H1 (cell line): ENCODE results near the gene FADS6. TPM values are rescaled to one million over a fixed set of nuclear protein-coding genes. Genes with fewer than 3 reads are reported as not detected.
A peak's percentile ranks its signal among the peaks of the same experiment; 100 is the strongest.

ENCODE experiments used
- CTCF ChIA-PET: fragments of 300-600 bp; sonication (Branson Sonifier 250); formaldehyde crosslinking; loops from one replicate; lab custom pipeline; 2021; ENCODE audit not compliant: partially characterized antibody; lab: Charles Lee
- POLR2A ChIA-PET: fragments of 300-600 bp; sonication (Branson Sonifier 250); formaldehyde crosslinking; loops from one replicate; lab custom pipeline; 2021; ENCODE audit warnings: inconsistent platforms; ENCODE audit not compliant: partially characterized antibody; lab: Charles Lee
- DNase-seq, 2 experiments: peaks; one replicate each; pipeline versions ENCODE4 v3.0.0 to v3.0.0-alpha.2; 2010 to 2022; ENCODE audit warnings: low spot score in 2 of 2, low read depth in 1 of 2, mixed read lengths in 1 of 2
- FAIRE-seq: peaks from 2 replicates; lab custom pipeline; 2011; peaks lifted over from hg19 to GRCh38; lab: Jason Lieb, UNC
- H2AFZ ChIP-seq: 2 replicates; pipeline ENCODE4 v1.8.1; 2012; ENCODE audit warnings: low read length, inconsistent platforms
- H2AK5ac ChIP-seq: 2 replicates; pipeline ENCODE4 v1.6.1; 2013; ENCODE audit warnings: low read depth, low read length
- H2BK120ac ChIP-seq: replicated peaks from 2 replicates; pipeline ENCODE3; 2013; ENCODE audit warnings: low read depth, low read length, inconsistent platforms
- H2BK12ac ChIP-seq: 2 replicates; pipeline ENCODE4 v1.6.1; 2013; ENCODE audit warnings: low read depth, low read length
- H2BK15ac ChIP-seq: 2 replicates; pipeline ENCODE4 v1.6.1; 2013; ENCODE audit warnings: low read length
- H2BK20ac ChIP-seq: 2 replicates; pipeline ENCODE4 v1.6.1; 2013; ENCODE audit warnings: low read length
- H2BK5ac ChIP-seq: 2 replicates; pipeline ENCODE4 v1.6.1; 2013; ENCODE audit warnings: low read depth, low read length
- H3K14ac ChIP-seq: 2 replicates; pipeline ENCODE4 v1.6.1; 2013; ENCODE audit warnings: inconsistent platforms; ENCODE audit not compliant: insufficient read length
- H3K18ac ChIP-seq: 2 replicates; pipeline ENCODE4 v1.6.1; 2013; ENCODE audit warnings: low read length; ENCODE audit errors: extremely low read depth
- H3K23ac ChIP-seq: 2 replicates; pipeline ENCODE4 v1.6.1; 2013; ENCODE audit warnings: inconsistent platforms; ENCODE audit not compliant: insufficient read length
- H3K23me2 ChIP-seq: 2 replicates; pipeline ENCODE4 v1.6.1; 2013; ENCODE audit warnings: low read depth, low read length
- H3K27ac ChIP-seq: 2 replicates; pipeline ENCODE4 v1.6.1; 2011; ENCODE audit warnings: low read depth, low read length, inconsistent platforms
- H3K27me3 ChIP-seq, 4 experiments: replicated peaks in 1 of 4; 1 replicate in 1 of 4; 2 replicates in 3 of 4; pipeline versions ENCODE4 v1.6.1 to v1.8.1; 2011 to 2013; ENCODE audit warnings: low read length in 3 of 4, mild to moderate bottlenecking in 3 of 4, inconsistent platforms in 2 of 4, mixed read lengths in 2 of 4, moderate library complexity in 1 of 4; ENCODE audit not compliant: control insufficient read depth in 3 of 4, insufficient read depth in 3 of 4; ENCODE audit errors: extremely low read depth in 1 of 4
- H3K36me3 ChIP-seq, 4 experiments: 2 replicates each; pipeline versions ENCODE4 v1.6.1 to v1.8.1; 2011 to 2013; ENCODE audit warnings: mild to moderate bottlenecking in 4 of 4, low read length in 3 of 4, moderate library complexity in 2 of 4, control low read depth in 1 of 4, inconsistent platforms in 1 of 4; ENCODE audit not compliant: insufficient read depth in 4 of 4, control insufficient read depth in 2 of 4
- H3K4ac ChIP-seq: replicated peaks from 2 replicates; pipeline ENCODE3; 2013; ENCODE audit warnings: low read length, low read depth, mixed read lengths, inconsistent platforms; ENCODE audit not compliant: insufficient read length
- H3K4me1 ChIP-seq, 4 experiments: replicated peaks in 1 of 4; 1 replicate in 1 of 4; 2 replicates in 3 of 4; pipeline versions ENCODE4 v1.6.1 to v1.8.1; 2011 to 2013; ENCODE audit warnings: low read length in 3 of 4, inconsistent platforms in 2 of 4, mixed read lengths in 1 of 4; ENCODE audit not compliant: insufficient read depth in 4 of 4, control insufficient read depth in 3 of 4
- H3K4me2 ChIP-seq, 2 experiments: 2 replicates each; pipeline versions ENCODE4 v1.6.1 to v1.8.1; 2011 to 2013; ENCODE audit warnings: low read depth in 2 of 2, low read length in 2 of 2, control low read depth in 1 of 2, inconsistent platforms in 1 of 2, mild to moderate bottlenecking in 1 of 2; ENCODE audit not compliant: insufficient read depth in 1 of 2
- H3K4me3 ChIP-seq, 4 experiments: fragments of 200-600, 300-600 bp in 1 of 4; sonication (generic), shearing (Covaris generic), sonication (Bioruptor Twin) in 1 of 4; 2 replicates each; pipeline versions ENCODE4 v1.5.1 to v1.8.1; 2011 to 2016; ENCODE audit warnings: low read length in 4 of 4, low read depth in 3 of 4, control low read depth in 2 of 4, inconsistent platforms in 2 of 4, mild to moderate bottlenecking in 2 of 4, mixed read lengths in 1 of 4, moderate library complexity in 1 of 4; ENCODE audit not compliant: insufficient read depth in 2 of 4; ENCODE audit errors: extremely low read depth in 1 of 4
- H3K56ac ChIP-seq: replicated peaks from 2 replicates; pipeline ENCODE3; 2013; ENCODE audit warnings: low read depth, mild to moderate bottlenecking, mixed read lengths, low read length, inconsistent platforms; ENCODE audit not compliant: insufficient read length
- H3K79me1 ChIP-seq: 2 replicates; pipeline ENCODE4 v1.6.1; 2013; ENCODE audit warnings: low read depth, low read length, control low read depth
- H3K79me2 ChIP-seq, 2 experiments: 2 replicates each; pipeline versions ENCODE4 v1.6.1 to v1.8.1; 2012 to 2013; ENCODE audit warnings: low read length in 2 of 2, mild to moderate bottlenecking in 2 of 2, inconsistent platforms in 1 of 2; ENCODE audit not compliant: insufficient read depth in 2 of 2, control insufficient read depth in 1 of 2
- H3K9ac ChIP-seq, 4 experiments: replicated peaks in 1 of 4; 1 replicate in 1 of 4; 2 replicates in 3 of 4; pipeline versions ENCODE4 v1.6.1 to v1.8.1; 2011 to 2013; ENCODE audit warnings: low read depth in 3 of 4, low read length in 3 of 4, control low read depth in 2 of 4, mild to moderate bottlenecking in 2 of 4, moderate library complexity in 2 of 4, inconsistent platforms in 1 of 4; ENCODE audit errors: extremely low read depth in 1 of 4
- H3K9me3 ChIP-seq, 2 experiments: 2 replicates each; pipeline versions ENCODE4 v1.6.1 to v1.8.1; 2012 to 2013; ENCODE audit warnings: mild to moderate bottlenecking in 2 of 2, moderate library complexity in 2 of 2, control low read depth in 1 of 2, inconsistent platforms in 1 of 2, low read depth in 1 of 2, low read length in 1 of 2, mixed read lengths in 1 of 2; ENCODE audit not compliant: insufficient read depth in 2 of 2
- H4K20me1 ChIP-seq, 2 experiments: replicated peaks in 1 of 2; 2 replicates each; pipeline versions ENCODE3 to v1.8.1; 2011 to 2013; ENCODE audit warnings: inconsistent platforms in 2 of 2, low read length in 2 of 2, mild to moderate bottlenecking in 1 of 2; ENCODE audit not compliant: insufficient read depth in 2 of 2, control insufficient read depth in 1 of 2
- H4K5ac ChIP-seq: 2 replicates; pipeline ENCODE4 v1.6.1; 2013; ENCODE audit warnings: low read length, low read depth, mixed read lengths, inconsistent platforms; ENCODE audit not compliant: insufficient read length
- H4K8ac ChIP-seq: 2 replicates; pipeline ENCODE4 v1.8.0; 2013; ENCODE audit warnings: mild to moderate bottlenecking, moderate library complexity, low read length, inconsistent platforms; ENCODE audit not compliant: insufficient read depth; ENCODE audit errors: extremely low read depth
- H4K91ac ChIP-seq: replicated peaks from 2 replicates; pipeline ENCODE3; 2013; ENCODE audit warnings: low read length, mixed read lengths, inconsistent platforms; ENCODE audit not compliant: insufficient read length
- BCL11A ChIP-seq, 2 experiments: IDR thresholded peaks; one replicate each; pipeline ENCODE4 v1.6.1; 2011; ENCODE audit warnings: low read depth in 2 of 2, low read length in 2 of 2, mild to moderate bottlenecking in 2 of 2
- SP2 ChIP-seq: IDR thresholded peaks from 2 replicates; pipeline ENCODE4 v1.6.1; 2012; ENCODE audit warnings: mild to moderate bottlenecking, low read length, inconsistent platforms
- YY1 ChIP-seq: IDR thresholded peaks from 2 replicates; pipeline ENCODE4 v1.6.1; 2011; ENCODE audit warnings: low read depth, mild to moderate bottlenecking, low read length
- WGBS, 2 experiments: shearing (Covaris generic) in 1 of 2; methylation state at CpG; one replicate each; pipeline versions ENCODE4 v1.1.6 to v1.1.7; 2013 to 2015; ENCODE audit warnings: low lambda C conversion rate in 2 of 2, mixed read lengths in 2 of 2, inconsistent platforms in 1 of 2, low coverage in 1 of 2, missing lambda C conversion rate in 1 of 2; ENCODE audit not compliant: insufficient replicate concordance in 2 of 2, insufficient coverage in 1 of 2, insufficient read length in 1 of 2; ENCODE audit errors: extremely low coverage in 1 of 2, missing lambda C conversion rate in 1 of 2; 5-methylcytosine and 5-hydroxymethylcytosine counted together
- polyA plus RNA-seq, 7 experiments: library from polyadenylated mRNA; depleted of rRNA in 3 of 7; stranded (reverse) in 5 of 7; unstranded in 2 of 7; fragments of >200 nt in 5 of 7; fragments of 200-250 nt in 2 of 7; gene quantifications; 1 replicate in 5 of 7; 2 replicates in 1 of 7; 4 replicates in 1 of 7; pipeline versions ENCODE4 v1.2.1 to v1.2.3, GENCODE V29; 2011 to 2013; ENCODE audit warnings: missing spikeins in 2 of 7, mixed read lengths in 2 of 7
- total RNA-seq: library from RNA; stranded (reverse); fragmentation: NEBNext Ultra II Directional; extraction: Animal tissue kit (Norgen Biotek cat#: 25700); gene quantifications from 2 replicates; pipeline ENCODE4 v1.2.1, GENCODE V29; 2021

Gene FADS6
- total and polyA plus RNA-seq, 2 of the 8 experiments (the other 6 are each of a cell fraction or from before 2014, with no cell fraction given), result 0.56 to 2.5 TPM

DNA sequence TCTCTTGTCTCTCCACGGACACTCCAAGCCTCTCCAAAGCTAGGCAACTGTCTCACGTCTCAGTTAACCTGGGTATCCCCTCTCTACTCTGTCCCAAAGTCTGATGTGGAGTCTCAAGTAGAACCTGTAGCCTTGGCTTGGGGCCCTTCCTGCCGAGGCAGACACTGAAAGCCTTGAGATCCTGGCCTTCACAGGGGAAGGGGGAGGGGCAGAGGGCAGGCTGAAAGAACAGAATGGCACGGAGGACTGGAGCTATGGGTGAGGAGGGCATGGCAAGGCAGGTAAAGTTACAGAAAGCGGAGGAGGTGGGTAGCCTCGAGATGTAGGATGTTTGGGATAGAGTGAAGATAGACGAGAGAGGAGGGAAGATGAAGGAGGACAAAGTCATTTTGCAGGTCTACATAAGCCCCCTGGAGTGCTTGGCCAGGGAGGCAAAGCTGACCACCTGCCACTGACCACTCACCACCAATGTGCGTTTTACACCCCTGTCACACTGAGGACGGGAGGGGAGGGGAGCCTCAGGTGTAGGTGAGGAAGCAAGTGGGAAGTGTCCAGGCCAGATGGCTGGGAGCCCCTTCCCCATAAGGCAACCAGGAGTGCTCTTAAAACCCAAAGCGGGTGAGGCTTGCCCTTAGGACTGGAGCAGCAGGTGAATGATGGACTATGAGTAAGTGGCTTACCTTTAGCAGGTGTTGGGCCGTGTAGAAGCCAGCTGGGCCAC, 21.9 kb downstream of the FADS6 start:
- Histone ChIP-seq H4K8ac (no peak overlapping the region), H2BK12ac (peak overlapping the region; percentile 43; the same call in 1 of the 2 replicates), H3K36me3 (no peaks in the 10 kb centered on the region), H2BK15ac (no peak overlapping the region), H3K4me1 (peaks cover 0 to 14% (median 6%) of the 10 kb centered on the region in 4 experiments; a peak in 6 of 7 replicates), H3K9me3 (no peaks in the 10 kb centered on the region), H3K14ac (no peak overlapping the region), H2AFZ (no peak overlapping the region), H4K20me1 (peaks cover 1 to 3% of the 10 kb centered on the region in 2 experiments), H3K9ac (peak overlapping the region in 1 of 4 experiments; percentile 5; a peak in 1 of 7 replicates), H3K56ac (no peak overlapping the region), H4K5ac (no peak overlapping the region), H3K18ac (no peak overlapping the region), H2BK120ac (no peak overlapping the region), H2BK5ac (no peak overlapping the region), H3K27ac (no peak overlapping the region), H3K27me3 (peaks cover 0 to 3% (median 0%) of the 10 kb centered on the region in 4 experiments; a peak in 2 of 7 replicates), H2AK5ac (0 out of 2 replicates have a peak overlapping the region, but pooled peaks have one; percentile 40), H3K4me2 (peak overlapping the region; percentile 94 to 100), H4K91ac (no peak overlapping the region), H3K79me1 (peaks cover 7% of the 10 kb centered on the region; the same call in 1 of the 2 replicates), H2BK20ac (0 out of 2 replicates have a peak overlapping the region, but pooled peaks have one; percentile 7), H3K23me2 (peaks cover 10% of the 10 kb centered on the region), H3K79me2 (no peaks in the 10 kb centered on the region; a peak in 1 of 4 replicates), H3K4ac (no peak overlapping the region), H3K23ac (no peak overlapping the region), H3K4me3 (peak overlapping the region in 3 of 4 experiments; percentile 76 to 92 (median 79); a peak in 6 of 8 replicates)
- POLR2A ChIA-PET, result interaction anchor here (0.6 to 2.6 kb wide), 3 partner anchors 9 to 139 kb away, joined by 3 to 17 read pairs (median 3); no protein-coding TSS in a partner anchor
- DNase-seq (no peak), FAIRE-seq (no peak)
- WGBS, 2 experiments, result 84 to 100% methylated on average over 2 to 11 of the region's 11 CpGs
- CTCF ChIA-PET, result interaction anchor here (1.2 to 81.0 kb wide), 6 partner anchors 10 to 89 kb away, joined by 3 to 2981 read pairs (median 8); partner anchors contain the start of genes GRIN2C, NAT9 and OTOP2
- no peak for TF ChIP-seq SP2
- no peak for TF ChIP-seq YY1
- no peak for TF ChIP-seq BCL11A (IDR thresholded peaks at IDR 0.05; ENCODE audit: low read depth in 2 of 2, low read length in 2 of 2)
